Activated CD8-positive, alpha-beta memory T cell treated with anti-CD3 and anti-CD28 coated beads, Interleukin-2, amount 50 U/mL, for 4 hours (primary cell): Measurements from ENCODE around the gene COPZ2.
"Not testable (repeated sequence)": the region's sequence is repeated elsewhere in the genome, so short reads cannot be mapped to it uniquely, and the experiment has no call there.

Experiments
- DNase-seq: peaks from one replicate; pipeline ENCODE4 v3.0.0-alpha.2; 2020

COPZ2 gene

GRCh38 chr17:48055531-48056245, 18.1 kb upstream of the COPZ2 start:
- no peak for DNase-seq

GRCh38 chr17:48054238-48055185, 16.9 kb upstream of the COPZ2 start:
- no peak for DNase-seq

GRCh38 chr17:48053758-48054237, 16.2 kb upstream of the COPZ2 start:
- no peak for DNase-seq

- no peak for DNase-seq
Measured at GRCh38 chr17:48052956-48053757, 15.6 kb upstream of the COPZ2 start.

GRCh38 chr17:48051706-48052486, 14.3 kb upstream of the COPZ2 start:
- no peak for DNase-seq

GRCh38 chr17:48051283-48051682, 13.7 kb upstream of the COPZ2 start:
- no peak for DNase-seq

GRCh38 chr17:48048384-48049126, 11.0 kb upstream of the COPZ2 start:
- no peak for DNase-seq

- peak; percentile 95 for DNase-seq
Measured at GRCh38 chr17:48047741-48048383, 10.3 kb upstream of the COPZ2 start, which contains the start of gene NFE2L1. NFE2L1 (plus strand) TSS chr17:48048359; CDS start chr17:48051119, 2,760 bp downstream.

GRCh38 chr17:48047113-48047740, 9.6 kb upstream of the COPZ2 start:
- DNase-seq, result no peak

- DNase-seq, result no peak
Measured at GRCh38 chr17:48046296-48046695, 8.7 kb upstream of the COPZ2 start.

- DNase-seq, result no peak
Measured at GRCh38 chr17:48045316-48046001, 7.9 kb upstream of the COPZ2 start.

- no peak for DNase-seq
Measured at GRCh38 chr17:48044851-48045250, 7.3 kb upstream of the COPZ2 start.

GRCh38 chr17:48043176-48043575, 5.6 kb upstream of the COPZ2 start:
- DNase-seq, result no peak

- DNase-seq, result no peak
Measured at GRCh38 chr17:48038687-48039086, 1.1 kb upstream of the COPZ2 start.

GRCh38 chr17:48037838-48038323, 284 bp upstream of the COPZ2 start:
- DNase-seq, result no peak

- no peak for DNase-seq
Measured at GRCh38 chr17:48036693-48037035, 933 bp downstream of the COPZ2 start.

- DNase-seq, result not testable (repeated sequence)
Measured at GRCh38 chr17:48034734-48035133, 2.9 kb downstream of the COPZ2 start.

GRCh38 chr17:48031966-48032365, 5.6 kb downstream of the COPZ2 start:
- DNase-seq, result no peak

GRCh38 chr17:48030531-48030930, 7.1 kb downstream of the COPZ2 start:
- DNase-seq, result no peak

GRCh38 chr17:48028736-48029135, 8.9 kb downstream of the COPZ2 start:
- no peak for DNase-seq
